Medulla oblongata (tissue), 1 donor: ENCODE data around the gene GUCY2F.

Source experiments
- DNase-seq: peaks from one replicate; pipeline ENCODE4 v3.0.0-alpha.2; 2015; ENCODE audit errors: extremely low spot score

The GUCY2F gene

GRCh38 chrX:109393859-109394258 lies 88.0 kb downstream of the GUCY2F start:
- no peak for DNase-seq

GRCh38 chrX:109392895-109393294 lies 89.0 kb downstream of the GUCY2F start:
- no peak for DNase-seq

GRCh38 chrX:109390556-109390955 lies 91.3 kb downstream of the GUCY2F start:
- DNase-seq: no peak

GRCh38 chrX:109389917-109390316 lies 92.0 kb downstream of the GUCY2F start:
- no peak for DNase-seq

- peak; percentile 20 for DNase-seq
Measured at GRCh38 chrX:109384699-109385098, 97.2 kb downstream of the GUCY2F start.

GRCh38 chrX:109382332-109382731 lies 99.6 kb downstream of the GUCY2F start:
- no peak for DNase-seq

GRCh38 chrX:109378281-109378680 lies 103.6 kb downstream of the GUCY2F start:
- DNase-seq: no peak

- DNase-seq: no peak
Measured at GRCh38 chrX:109374262-109374960, 107.5 kb downstream of the GUCY2F start.

- no peak for DNase-seq
Measured at GRCh38 chrX:109373468-109373867, 108.4 kb downstream of the GUCY2F start.

GRCh38 chrX:109372716-109373115 lies 109.2 kb downstream of the GUCY2F start:
- DNase-seq: no peak

- no peak for DNase-seq
Measured at GRCh38 chrX:109372291-109372690, 109.6 kb downstream of the GUCY2F start.

- no peak for DNase-seq
Measured at GRCh38 chrX:109362101-109362500, 119.8 kb downstream of the GUCY2F start.

GRCh38 chrX:109360301-109360700 lies 121.6 kb downstream of the GUCY2F start:
- DNase-seq: no peak

- DNase-seq: no peak
Measured at GRCh38 chrX:109357706-109358105, 124.2 kb downstream of the GUCY2F start.

GRCh38 chrX:109356684-109357083 lies 125.2 kb downstream of the GUCY2F start:
- DNase-seq: no peak

- DNase-seq: no peak
Measured at GRCh38 chrX:109352066-109352588, 129.8 kb downstream of the GUCY2F start.

GRCh38 chrX:109351557-109351956 lies 130.3 kb downstream of the GUCY2F start:
- no peak for DNase-seq

- no peak for DNase-seq
Measured at GRCh38 chrX:109350551-109350950, 131.3 kb downstream of the GUCY2F start.

GRCh38 chrX:109350051-109350450 lies 131.8 kb downstream of the GUCY2F start:
- DNase-seq: no peak

GRCh38 chrX:109347632-109348031 lies 134.3 kb downstream of the GUCY2F start:
- DNase-seq: no peak

GRCh38 chrX:109346491-109346890 lies 135.4 kb downstream of the GUCY2F start:
- DNase-seq: no peak

- DNase-seq: no peak
Measured at GRCh38 chrX:109345856-109346255, 136.0 kb downstream of the GUCY2F start.

- no peak for DNase-seq
Measured at GRCh38 chrX:109344678-109345077, 137.2 kb downstream of the GUCY2F start.

- no peak for DNase-seq
Measured at GRCh38 chrX:109344101-109344500, 137.8 kb downstream of the GUCY2F start.
